NCI-H146 treated with DMSO at 0.1 percent for 48 hours (cell line): ENCODE measurements around the gene RNF19B.

Experiments used
- DNase-seq: peaks from one replicate; lab custom pipeline; 2025; ENCODE audit not compliant: unreplicated experiment; lab: John Stamatoyannopoulos, UW

RNF19B gene

GRCh38 chr1:32890516-32891240, 73.9 kb downstream of the RNF19B start:
- no peak for DNase-seq

- no peak for DNase-seq
Observed at GRCh38 chr1:32889731-32890278, 74.8 kb downstream of the RNF19B start.

GRCh38 chr1:32888677-32889420, 75.8 kb downstream of the RNF19B start:
- no peak for DNase-seq

GRCh38 chr1:32888134-32888533, 76.5 kb downstream of the RNF19B start:
- DNase-seq: no peak

- no peak for DNase-seq
Observed at GRCh38 chr1:32887623-32888022, 77.0 kb downstream of the RNF19B start.

GRCh38 chr1:32886828-32887414, 77.7 kb downstream of the RNF19B start:
- DNase-seq: no peak
